ENCODE measurements around the gene RPL35A. TPM values are rescaled to one million over a fixed set of nuclear protein-coding genes. Genes with fewer than 3 reads are reported as not detected.
"Not testable (repeated sequence)": the region's sequence is repeated elsewhere in the genome, so short reads cannot be mapped to it uniquely, and the experiment has no call there.

The RPL35A gene
- total RNA-seq: 100 to 1,000 TPM; 409 to 491 (median 427) TPM

DNA sequence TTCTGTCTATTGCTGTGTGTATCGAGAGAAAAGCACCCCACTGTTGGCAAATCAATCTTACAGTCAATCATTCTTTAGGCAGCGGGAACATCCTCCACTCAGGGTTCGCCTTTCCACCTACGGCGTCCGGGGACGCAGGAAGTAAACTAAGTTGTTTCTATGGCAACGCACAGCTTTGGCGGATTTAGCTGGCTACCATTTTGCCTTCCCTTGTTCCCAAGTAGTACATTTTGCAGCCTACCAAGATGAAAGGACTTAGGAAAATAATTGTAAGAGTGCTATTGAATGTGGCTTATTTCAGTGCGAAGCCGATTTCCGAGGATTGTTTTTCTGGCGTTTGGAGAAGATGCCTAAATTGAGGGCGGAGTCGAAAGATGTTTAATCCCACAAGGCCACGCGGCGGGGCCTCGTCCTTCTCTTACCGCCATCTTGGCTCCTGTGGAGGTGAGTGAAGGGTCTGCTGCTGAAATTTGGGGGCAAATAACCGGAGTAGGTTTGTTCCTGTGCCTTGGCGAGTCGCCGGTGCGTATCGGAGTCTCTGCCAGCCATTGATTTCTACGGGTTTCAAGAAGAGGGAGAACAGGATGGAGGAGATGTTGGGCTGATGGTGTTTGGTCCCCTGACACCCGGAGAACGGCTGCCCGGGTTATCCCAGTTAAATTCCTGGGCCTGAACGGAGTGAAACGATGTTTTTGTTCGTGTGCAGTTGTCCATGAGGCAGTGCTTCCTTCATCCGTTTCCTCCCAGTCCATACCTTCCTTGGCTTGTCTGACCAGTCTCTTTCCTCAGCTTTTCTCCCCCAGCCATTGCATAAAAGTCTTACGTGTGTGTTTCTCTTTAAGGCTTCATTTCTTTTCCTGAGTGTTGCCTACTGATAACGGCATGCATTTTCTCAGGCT lies at the start of gene RPL35A:
Gene RPL35A, plus strand, starts transcription at position 413 of the 899 bp plus-strand sequence. CDS start 778 bp downstream, outside the sequence.
- H3K4me3 ChIP-seq: peak within 1 kb of the TSS; percentile 53 to 75 (median 72)
- TF ChIP-seq, protein P1, sequence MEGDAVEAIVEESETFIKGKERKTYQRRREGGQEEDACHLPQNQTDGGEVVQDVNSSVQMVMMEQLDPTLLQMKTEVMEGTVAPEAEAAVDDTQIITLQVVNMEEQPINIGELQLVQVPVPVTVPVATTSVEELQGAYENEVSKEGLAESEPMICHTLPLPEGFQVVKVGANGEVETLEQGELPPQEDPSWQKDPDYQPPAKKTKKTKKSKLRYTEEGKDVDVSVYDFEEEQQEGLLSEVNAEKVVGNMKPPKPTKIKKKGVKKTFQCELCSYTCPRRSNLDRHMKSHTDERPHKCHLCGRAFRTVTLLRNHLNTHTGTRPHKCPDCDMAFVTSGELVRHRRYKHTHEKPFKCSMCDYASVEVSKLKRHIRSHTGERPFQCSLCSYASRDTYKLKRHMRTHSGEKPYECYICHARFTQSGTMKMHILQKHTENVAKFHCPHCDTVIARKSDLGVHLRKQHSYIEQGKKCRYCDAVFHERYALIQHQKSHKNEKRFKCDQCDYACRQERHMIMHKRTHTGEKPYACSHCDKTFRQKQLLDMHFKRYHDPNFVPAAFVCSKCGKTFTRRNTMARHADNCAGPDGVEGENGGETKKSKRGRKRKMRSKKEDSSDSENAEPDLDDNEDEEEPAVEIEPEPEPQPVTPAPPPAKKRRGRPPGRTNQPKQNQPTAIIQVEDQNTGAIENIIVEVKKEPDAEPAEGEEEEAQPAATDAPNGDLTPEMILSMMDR (IDR thresholded peaks at IDR 0.05 in 4 of 5, conservative IDR thresholded peaks at IDR 0.05 in 1 of 5): peak in 1 of 5 experiments; percentile 7
- TF ChIP-seq POLR2A (IDR thresholded peaks at IDR 0.05): peak; percentile 80 to 87
- H3K27ac ChIP-seq: peak within 1 kb of the TSS; percentile 83 to 89 (median 87)
- H3K36me3 ChIP-seq: peaks cover 7 to 42% of the 10 kb centered on the region in 2 donors
- no peaks in the 10 kb centered on the region for H3K27me3 ChIP-seq
- H3K9me3 ChIP-seq: no peaks in the 10 kb centered on the region
- ATAC-seq: peak; percentile 95 to 96
- DNase-seq: peak; percentile 68 to 81
- in situ Hi-C loops (cut with MboI; ENCODE audit: low sequenced_read_pairs in 4 of 4) (no loop called here), intact Hi-C loops (cut with DNase I; ENCODE audit: low total_unique reads) (loop anchor here (1.0 to 10.0 kb wide), 2 partner anchors 10 to 195 kb away; partner anchors contain the start of gene LMLN)
- peaks cover 23 to 27% of the 10 kb centered on the region in 2 donors for H3K4me1 ChIP-seq

DNA sequence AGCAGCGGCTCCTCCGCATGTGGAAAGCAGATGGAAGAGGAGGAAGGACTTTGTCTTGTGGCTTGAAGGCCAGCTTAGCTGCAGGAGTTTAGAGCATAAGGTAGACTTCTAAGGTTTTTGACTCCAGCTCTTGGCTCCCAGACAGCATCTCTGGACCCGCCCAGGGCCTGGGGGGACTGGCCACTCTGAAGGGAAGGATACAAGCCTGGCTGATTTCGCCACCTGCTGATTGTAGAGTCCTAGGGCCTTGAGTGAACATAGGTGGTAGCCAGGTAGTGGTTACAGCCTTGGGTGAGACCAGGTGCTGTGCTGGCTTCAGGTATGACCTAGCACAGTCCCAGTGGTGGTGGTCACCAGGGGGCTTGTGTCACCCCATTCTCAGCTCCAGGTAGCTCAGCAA lies 48.4 kb upstream of the RPL35A start:
- DNase-seq: no peak
- Histone ChIP-seq H3K27ac (no peak overlapping the region), H3K4me3 (no peak overlapping the region), H3K9me3 (no peaks in the 10 kb centered on the region), H3K4me1 (no peaks in the 10 kb centered on the region), H3K36me3 (no peaks in the 10 kb centered on the region), H3K27me3 (no peaks in the 10 kb centered on the region)
- in situ Hi-C loops (cut with MboI; ENCODE audit: low sequenced_read_pairs in 4 of 4) (no loop called here), intact Hi-C loops (cut with DNase I; ENCODE audit: low total_unique reads) (no loop called here)
- no peak for ATAC-seq
- TF ChIP-seq, protein P1 (IDR thresholded peaks at IDR 0.05 in 4 of 5, conservative IDR thresholded peaks at IDR 0.05 in 1 of 5): no peak
- no peak for TF ChIP-seq POLR2A (IDR thresholded peaks at IDR 0.05)

DNA sequence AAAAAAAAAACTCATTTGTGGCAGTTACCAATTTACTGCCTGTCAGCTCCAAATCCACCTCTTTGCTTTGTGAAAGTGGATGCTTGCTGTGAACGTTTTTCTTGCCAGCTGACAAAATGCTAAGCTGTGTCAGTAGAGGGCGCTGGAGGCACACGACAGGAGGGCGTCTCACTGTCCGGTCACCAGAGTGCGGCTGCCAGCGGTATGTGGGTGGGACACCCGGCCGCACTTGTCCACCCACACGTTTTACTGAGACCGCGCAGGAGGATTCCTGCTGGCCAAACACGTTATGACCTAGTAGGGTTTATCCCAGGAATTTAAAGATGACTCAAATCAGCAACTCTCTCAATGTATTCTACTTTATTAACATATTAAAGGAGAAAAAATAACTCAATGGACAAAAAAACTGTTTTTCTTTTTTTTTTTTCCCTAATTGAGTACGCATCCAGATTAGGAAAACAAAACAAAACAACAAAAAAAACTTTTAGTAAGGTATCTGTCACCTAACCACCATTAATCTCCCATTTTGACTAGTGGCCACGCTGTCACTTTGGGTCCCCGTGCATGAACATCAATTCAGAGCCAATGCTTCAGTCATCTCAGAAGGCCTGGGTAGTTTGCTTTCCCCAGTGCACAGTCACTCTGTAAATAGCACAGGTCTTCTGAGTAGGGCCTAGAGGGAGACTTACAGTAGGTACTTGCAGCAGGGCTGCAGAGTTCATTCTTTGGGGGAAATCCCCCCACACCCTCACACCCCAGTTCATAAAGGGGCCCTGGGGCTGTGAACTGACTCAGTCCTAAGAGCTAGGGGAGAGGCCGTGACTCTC lies 43.8 kb upstream of the RPL35A start:
- intact Hi-C loops (cut with DNase I; ENCODE audit: low total_unique reads) (no loop called here), in situ Hi-C loops (cut with MboI; ENCODE audit: low sequenced_read_pairs in 4 of 4) (no loop called here)
- H3K4me1 ChIP-seq: no peaks in the 10 kb centered on the region
- no peaks in the 10 kb centered on the region for H3K36me3 ChIP-seq
- ATAC-seq (peak; percentile 70 to 79), DNase-seq (peak; percentile 65 to 76)
- H3K4me3 ChIP-seq: no peak overlapping the region
- TF ChIP-seq POLR2A (IDR thresholded peaks at IDR 0.05): no peak
- TF ChIP-seq, protein P1 (IDR thresholded peaks at IDR 0.05 in 4 of 5, conservative IDR thresholded peaks at IDR 0.05 in 1 of 5): peak; percentile 70 to 94 (median 80)
- H3K9me3 ChIP-seq: no peaks in the 10 kb centered on the region
- no peak overlapping the region for H3K27ac ChIP-seq
- H3K27me3 ChIP-seq: no peaks in the 10 kb centered on the region

DNA sequence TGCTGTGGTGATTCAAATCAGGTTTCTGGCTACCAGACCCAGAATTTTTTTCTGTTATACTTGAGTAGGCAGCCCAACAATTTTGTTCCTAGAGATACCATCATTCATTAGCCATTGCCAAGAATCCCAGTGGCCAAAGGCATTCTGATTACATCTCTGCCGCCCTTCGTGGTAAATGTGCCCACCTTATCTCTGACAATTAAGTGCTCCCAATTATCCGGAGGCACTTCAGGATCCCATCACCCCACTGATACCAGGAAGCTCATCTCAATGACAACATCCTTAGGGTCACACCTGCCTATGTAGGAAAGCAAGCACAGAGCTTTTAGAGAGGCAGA lies 43.2 kb upstream of the RPL35A start:
- H3K36me3 ChIP-seq: no peaks in the 10 kb centered on the region
- intact Hi-C loops (cut with DNase I; ENCODE audit: low total_unique reads): no loop called here
- TF ChIP-seq POLR2A (IDR thresholded peaks at IDR 0.05): no peak
- DNase-seq (no peak), ATAC-seq (no peak)
- no peaks in the 10 kb centered on the region for H3K4me1 ChIP-seq
- no peaks in the 10 kb centered on the region for H3K9me3 ChIP-seq
- H3K4me3 ChIP-seq: no peak overlapping the region
- no peaks in the 10 kb centered on the region for H3K27me3 ChIP-seq
- in situ Hi-C loops (cut with MboI; ENCODE audit: low sequenced_read_pairs in 4 of 4): no loop called here
- H3K27ac ChIP-seq: no peak overlapping the region

DNA sequence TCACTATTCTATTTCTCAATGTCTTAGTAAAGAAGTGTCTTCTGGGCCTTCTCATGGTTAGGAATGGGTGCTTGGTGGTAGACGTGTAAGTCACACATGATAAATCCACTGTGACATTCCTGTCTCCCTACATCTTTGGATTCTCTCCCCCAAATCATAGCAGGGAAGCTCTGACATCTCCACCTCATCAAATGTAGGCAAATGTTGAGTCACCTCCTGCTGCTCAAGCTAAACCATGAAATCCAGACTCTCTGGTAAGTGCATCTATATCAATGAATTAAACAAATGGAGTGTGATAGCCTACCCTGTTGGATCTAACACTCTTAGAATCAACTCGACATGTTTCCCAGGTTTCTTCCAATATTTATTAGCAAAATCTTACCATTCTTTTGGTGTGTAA lies 42.8 kb upstream of the RPL35A start:
- TF ChIP-seq, protein P1 (IDR thresholded peaks at IDR 0.05 in 4 of 5, conservative IDR thresholded peaks at IDR 0.05 in 1 of 5): no peak
- no peak for ATAC-seq
- intact Hi-C loops (cut with DNase I; ENCODE audit: low total_unique reads) (no loop called here), in situ Hi-C loops (cut with MboI; ENCODE audit: low sequenced_read_pairs in 4 of 4) (no loop called here)
- H3K9me3 ChIP-seq: no peaks in the 10 kb centered on the region
- no peaks in the 10 kb centered on the region for H3K27me3 ChIP-seq
- DNase-seq: no peak
- H3K27ac ChIP-seq: no peak overlapping the region
- no peaks in the 10 kb centered on the region for H3K4me1 ChIP-seq
- H3K36me3 ChIP-seq: no peaks in the 10 kb centered on the region
- H3K4me3 ChIP-seq: no peak overlapping the region

DNA sequence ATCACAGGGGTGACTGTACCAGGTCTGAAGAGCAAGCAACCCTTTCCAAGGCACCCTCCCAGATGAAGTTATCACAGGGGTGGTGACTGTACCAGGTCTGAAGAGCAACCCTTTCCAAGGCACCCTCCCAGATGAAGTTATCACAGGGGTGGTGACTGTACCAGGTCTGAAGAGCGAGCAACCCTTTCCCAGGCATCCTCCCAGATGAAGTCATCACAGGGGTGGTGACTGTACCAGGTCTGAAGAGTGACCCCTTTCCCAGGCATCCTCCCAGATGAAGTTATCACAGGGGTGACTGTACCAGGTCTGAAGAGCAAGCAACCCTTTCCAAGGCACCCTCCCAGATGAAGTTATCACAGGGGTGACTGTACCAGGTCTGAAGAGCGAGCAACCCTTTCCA lies 41.4 kb upstream of the RPL35A start:
- H3K27me3 ChIP-seq; H3K27ac ChIP-seq; H3K36me3 ChIP-seq; H3K4me1 ChIP-seq; H3K9me3 ChIP-seq; DNase-seq; in situ Hi-C loops (cut with MboI; ENCODE audit: low sequenced_read_pairs in 4 of 4); intact Hi-C loops (cut with DNase I; ENCODE audit: low total_unique reads); ATAC-seq; H3K4me3 ChIP-seq: not testable (repeated sequence)

Data from gastrocnemius medialis (tissue), 4 donors.